ENCODE results near the gene RIBC1. TPM values are rescaled to one million over a fixed set of nuclear protein-coding genes. Genes with fewer than 3 reads are reported as not detected.

RIBC1 gene
- total and polyA plus RNA-seq, 9 of the 15 experiments (the other 6 are each of a cell fraction or from before 2014, with no cell fraction given): 0.07 to 0.51 (median 0.44) TPM

GRCh38 chrX:53433651-53434639 lies 11.3 kb downstream of the RIBC1 start, which contains the start of gene HSD17B10 (continued):
- TF ChIP-seq MAZ (CRISPR knock-in tag; conservative IDR thresholded peaks at IDR 0.05 in 1 of 2, IDR thresholded peaks at IDR 0.05 in 1 of 2) (peak in 1 of 2 experiments; percentile 41; a peak in 2 of 4 replicates), ZFX (CRISPR knock-in tag; IDR thresholded peaks at IDR 0.05) (peak; percentile 56), ZNF217 (CRISPR knock-in tag; IDR thresholded peaks at IDR 0.05) (no peak), HDAC1 (IDR thresholded peaks at IDR 0.05) (peak in 1 of 2 experiments; percentile 79; a peak in 2 of 4 replicates), GTF3C2 (IDR thresholded peaks at IDR 0.05; ENCODE audit: borderline replicate concordance, extremely low read depth, insufficient read length) (no peak), ZFP30 (CRISPR knock-in tag; IDR thresholded peaks at IDR 0.05; ENCODE audit: borderline replicate concordance) (no peak), KLF6 (CRISPR knock-in tag; IDR thresholded peaks at IDR 0.05; ENCODE audit: borderline replicate concordance) (no peak), TSC22D4 (tag; IDR thresholded peaks at IDR 0.05) (no peak), HLTF (IDR thresholded peaks at IDR 0.05) (0 out of 2 replicates have a peak, but pooled peaks have one; percentile 29), RUNX1 (IDR thresholded peaks at IDR 0.05; ENCODE audit: low read depth) (no peak), PHF20 (IDR thresholded peaks at IDR 0.05; ENCODE audit: partially characterized antibody) (peak; percentile 65), ZNF134 (CRISPR knock-in tag; conservative IDR thresholded peaks at IDR 0.05) (no peak), ZNF165 (CRISPR knock-in tag; IDR thresholded peaks at IDR 0.05; ENCODE audit: borderline replicate concordance) (no peak), ETS2 (tag; IDR thresholded peaks at IDR 0.05; ENCODE audit: borderline replicate concordance, poor library complexity, severe bottlenecking) (no peak), MIER1 (IDR thresholded peaks at IDR 0.05; ENCODE audit: low read depth) (no peak), NCOA2 (IDR thresholded peaks at IDR 0.05; ENCODE audit: partially characterized antibody in 2 of 2) (no peak), RFX7 (CRISPR knock-in tag; IDR thresholded peaks at IDR 0.05) (no peak), ZNF830 (CRISPR knock-in tag; IDR thresholded peaks at IDR 0.05) (no peak), HMG20A (CRISPR knock-in tag; conservative IDR thresholded peaks at IDR 0.05) (no peak), SRSF1 (IDR thresholded peaks at IDR 0.05; ENCODE audit: low read depth, low read length) (no peak), CEBPG (CRISPR knock-in tag; IDR thresholded peaks at IDR 0.05) (no peak), CEBPG (tag; conservative IDR thresholded peaks at IDR 0.05 in 1 of 2, IDR thresholded peaks at IDR 0.05 in 1 of 2) (no peak), NFE2 (IDR thresholded peaks at IDR 0.05; ENCODE audit: low read depth) (no peak), PTTG1 (tag; IDR thresholded peaks at IDR 0.05; ENCODE audit: low read depth) (no peak), ZNF444 (CRISPR knock-in tag; IDR thresholded peaks at IDR 0.05) (no peak)
- TF ChIP-seq, protein P1, sequence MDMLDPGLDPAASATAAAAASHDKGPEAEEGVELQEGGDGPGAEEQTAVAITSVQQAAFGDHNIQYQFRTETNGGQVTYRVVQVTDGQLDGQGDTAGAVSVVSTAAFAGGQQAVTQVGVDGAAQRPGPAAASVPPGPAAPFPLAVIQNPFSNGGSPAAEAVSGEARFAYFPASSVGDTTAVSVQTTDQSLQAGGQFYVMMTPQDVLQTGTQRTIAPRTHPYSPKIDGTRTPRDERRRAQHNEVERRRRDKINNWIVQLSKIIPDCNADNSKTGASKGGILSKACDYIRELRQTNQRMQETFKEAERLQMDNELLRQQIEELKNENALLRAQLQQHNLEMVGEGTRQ (CRISPR knock-in tag; IDR thresholded peaks at IDR 0.05): no peak
